ENCODE results near the gene HIPK2. TPM values are rescaled to one million over a fixed set of nuclear protein-coding genes. Genes with fewer than 3 reads are reported as not detected.

The HIPK2 gene
- total RNA-seq, 1 donor from 2014 or later, result 65.2 TPM

DNA sequence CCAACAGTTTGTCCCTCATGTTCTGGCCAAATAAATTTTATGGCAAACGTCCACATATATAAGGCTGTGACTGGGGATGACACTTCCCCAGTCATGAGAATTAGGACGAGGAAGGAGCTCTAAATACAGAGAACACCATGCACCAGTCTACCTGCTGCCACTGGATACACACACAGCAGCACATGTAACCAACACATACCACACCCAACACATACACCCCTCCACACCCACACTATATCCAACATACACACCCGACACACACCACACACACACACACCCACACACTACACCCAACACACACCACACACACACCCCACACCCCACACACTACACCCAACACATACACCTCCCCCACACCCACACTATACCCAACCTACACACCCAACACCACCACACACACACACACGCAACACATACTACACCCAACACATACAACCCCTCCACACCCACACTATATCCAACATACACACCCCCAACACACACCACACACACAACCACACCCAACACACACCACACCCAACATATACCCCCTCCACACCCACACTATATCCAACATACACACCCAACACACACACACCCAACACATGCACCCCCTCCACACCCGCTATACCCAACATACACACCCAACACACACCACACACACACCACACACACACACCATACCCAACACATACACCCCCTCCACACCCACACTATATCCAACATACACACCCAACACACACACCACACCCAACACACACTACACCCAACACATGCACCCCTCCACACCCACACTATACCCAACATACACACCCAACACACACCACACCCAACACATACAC is 74.1 kb downstream of the HIPK2 start:
- intact Hi-C loops (cut with DNase I), result no loop called here
- ATAC-seq, result no peak
- DNase-seq (ENCODE audit: low spot score), result no peak

DNA sequence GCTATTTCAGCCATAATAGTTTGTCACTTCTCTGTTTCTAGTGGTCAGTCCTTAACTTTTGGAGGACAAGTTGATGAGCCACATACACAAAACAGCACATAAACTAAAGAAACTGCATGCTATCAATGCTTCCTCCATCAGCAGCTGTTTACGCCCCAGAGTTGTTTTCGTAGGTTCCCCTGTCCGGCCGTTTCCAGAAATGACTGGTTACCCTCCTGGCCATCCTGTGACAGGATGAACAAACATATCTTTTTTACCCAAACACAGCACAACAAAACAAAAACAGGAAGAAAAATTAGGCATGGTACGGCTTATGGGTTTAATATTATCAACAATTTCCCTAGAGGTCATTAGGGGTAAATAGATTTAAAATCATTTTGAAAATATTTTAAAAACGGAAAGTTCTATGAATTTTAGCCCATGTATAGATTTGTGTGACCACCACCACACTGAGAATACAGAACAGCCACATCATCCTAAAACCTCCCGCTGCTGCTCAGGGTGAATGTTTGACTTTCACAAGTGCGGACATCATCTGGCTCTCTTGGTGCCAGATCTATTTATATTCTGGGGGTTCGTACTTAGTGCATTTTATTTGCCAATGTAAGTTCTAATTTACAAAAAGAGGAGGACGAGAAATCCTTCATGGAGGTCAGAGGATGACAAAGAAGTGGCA is 74.8 kb downstream of the HIPK2 start:
- ATAC-seq (no peak), DNase-seq (ENCODE audit: low spot score) (no peak)
- intact Hi-C loops (cut with DNase I), result no loop called here

DNA sequence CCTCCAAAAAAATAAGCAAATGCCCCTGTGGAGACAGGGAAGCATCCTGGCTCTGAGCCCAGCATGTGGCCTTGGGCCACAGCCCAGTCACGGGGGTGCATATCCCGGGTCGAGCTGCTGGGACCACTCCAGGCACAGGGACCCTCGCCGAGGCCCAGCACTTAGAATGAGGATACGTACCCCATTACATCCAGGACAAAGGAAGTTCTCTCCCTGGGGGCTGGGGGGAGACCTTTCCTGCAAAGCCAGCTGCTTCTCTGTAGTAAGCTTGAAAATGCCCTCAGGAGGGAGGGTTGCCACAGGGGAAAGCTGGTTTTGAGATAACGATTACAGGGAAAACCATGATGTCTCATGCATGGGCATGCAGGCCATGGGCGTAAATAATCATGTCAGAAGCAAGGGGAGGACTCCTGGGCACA is 75.5 kb downstream of the HIPK2 start:
- no peak for DNase-seq (ENCODE audit: low spot score)
- no peak for ATAC-seq
- intact Hi-C loops (cut with DNase I), result no loop called here

DNA sequence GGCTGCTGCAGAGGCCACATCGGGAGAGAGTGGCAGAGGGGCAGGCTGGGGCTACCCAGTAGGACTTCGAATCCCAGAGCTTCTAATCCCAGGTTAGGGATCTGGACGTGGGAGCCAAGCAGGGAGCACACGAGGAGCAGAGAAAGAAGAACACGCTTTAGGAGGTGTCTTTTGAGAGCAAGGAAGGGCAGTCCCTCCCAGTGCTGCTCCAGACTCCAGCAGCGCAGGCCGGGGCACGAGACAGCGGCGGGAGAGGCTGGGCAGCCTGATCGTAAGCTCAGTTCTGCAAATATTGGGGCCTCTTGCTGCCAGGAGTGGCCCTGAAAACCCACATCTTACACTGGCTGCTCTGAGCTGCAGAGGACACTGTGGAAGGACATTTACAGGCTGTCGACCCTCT is 75.9 kb downstream of the HIPK2 start:
- no peak for DNase-seq (ENCODE audit: low spot score)
- intact Hi-C loops (cut with DNase I), result no loop called here
- ATAC-seq, result no peak

DNA sequence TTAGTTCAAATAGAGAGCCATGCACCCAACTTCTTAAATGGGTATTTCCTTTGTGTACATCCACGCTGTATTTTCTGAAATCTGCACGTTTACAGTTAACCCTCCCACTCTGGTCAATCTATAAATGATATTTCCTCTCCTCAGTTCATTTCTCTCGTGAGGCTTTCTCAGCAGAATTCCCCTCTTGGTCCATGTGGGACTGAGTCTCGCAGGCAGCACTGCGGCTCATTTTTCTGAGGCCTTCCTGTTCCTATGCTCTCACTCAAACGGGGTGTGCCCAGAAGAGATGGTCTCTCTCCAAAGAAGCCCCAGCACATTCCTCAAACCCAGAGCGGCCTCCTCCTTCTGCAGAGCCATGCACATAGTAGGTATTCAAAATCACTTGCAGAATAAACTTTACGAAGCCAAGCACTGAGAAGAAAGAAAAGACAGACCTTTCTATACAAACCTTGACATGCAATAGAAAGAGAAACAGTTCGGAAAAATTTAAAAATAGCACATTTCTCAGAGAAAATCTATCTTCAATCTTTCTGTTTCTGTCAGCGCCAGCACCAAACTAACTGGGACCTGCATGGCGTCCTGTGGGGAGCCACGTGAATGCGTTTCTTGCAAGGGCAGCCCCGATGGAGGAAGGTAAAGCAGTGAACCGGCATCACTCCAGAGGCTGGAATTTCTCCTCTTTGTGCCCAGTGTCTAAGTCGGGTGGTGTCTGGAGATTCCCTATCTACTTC is 77.1 kb downstream of the HIPK2 start:
- ATAC-seq, result no peak
- intact Hi-C loops (cut with DNase I), result no loop called here

DNA sequence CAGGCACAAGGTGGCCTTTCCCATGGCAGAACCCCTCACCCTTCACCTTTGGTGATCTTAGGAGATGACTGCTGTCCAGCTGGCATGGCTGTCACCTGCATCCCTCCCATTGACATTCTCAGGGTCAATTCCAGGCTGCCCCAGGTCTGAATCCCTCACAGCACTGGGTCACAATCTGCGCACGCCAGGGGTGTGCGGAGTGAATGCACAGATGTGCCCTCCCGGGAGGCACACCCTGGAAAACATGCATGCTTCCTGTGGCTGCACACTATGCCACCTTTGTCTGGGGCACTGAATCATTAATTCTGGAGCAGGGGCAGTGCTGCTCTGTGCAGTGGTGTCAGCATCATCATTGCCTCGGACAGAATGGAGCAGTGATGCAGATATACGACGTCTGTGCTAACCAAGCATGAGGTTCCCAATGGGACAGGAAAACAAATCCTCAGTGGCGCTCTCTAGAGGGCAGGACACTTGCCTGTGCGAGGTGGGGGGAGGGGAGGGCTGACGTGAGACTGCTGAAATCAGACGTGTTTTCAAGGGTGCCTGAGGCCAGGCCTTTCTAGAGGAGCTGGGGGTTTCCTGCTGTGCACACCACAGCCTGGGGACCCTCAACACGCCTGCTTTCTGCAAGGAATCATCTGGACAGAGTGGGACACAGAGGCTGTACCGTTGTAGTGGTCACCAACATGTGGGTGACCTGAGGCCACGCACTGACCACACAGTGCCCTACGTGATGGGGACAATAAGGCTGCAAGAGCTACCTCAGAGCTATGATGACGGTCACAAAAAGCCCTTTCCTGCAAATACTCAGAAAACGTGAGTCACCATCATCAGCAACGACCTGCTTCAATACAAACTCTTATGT is 77.9 kb downstream of the HIPK2 start:
- ATAC-seq (no peak), DNase-seq (ENCODE audit: low spot score) (no peak)
- intact Hi-C loops (cut with DNase I), result no loop called here

More for the DNA sequence above, 77.1 kb downstream of the HIPK2 start:
- no peak for DNase-seq (ENCODE audit: low spot score)

DNA sequence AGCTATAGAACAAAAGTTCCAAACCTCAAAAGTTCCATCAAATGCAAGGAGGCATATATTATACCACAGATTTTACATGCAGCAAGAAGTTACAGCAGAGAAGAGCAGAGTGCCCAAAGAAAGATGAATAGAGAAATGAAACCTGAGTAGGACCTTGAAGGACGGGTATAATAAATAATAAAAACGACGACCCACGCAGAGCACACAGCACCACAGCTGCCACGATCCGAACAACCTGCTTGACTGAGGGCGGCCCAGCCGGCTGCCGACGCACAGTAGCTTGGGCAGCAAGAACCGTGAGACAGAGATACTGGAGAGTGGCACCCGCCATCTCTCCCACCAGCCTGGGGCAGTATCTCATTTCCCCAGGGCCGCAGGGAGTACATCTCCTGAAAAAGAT is 79.0 kb downstream of the HIPK2 start:
- DNase-seq (ENCODE audit: low spot score) (no peak), ATAC-seq (no peak)
- intact Hi-C loops (cut with DNase I), result no loop called here

DNA sequence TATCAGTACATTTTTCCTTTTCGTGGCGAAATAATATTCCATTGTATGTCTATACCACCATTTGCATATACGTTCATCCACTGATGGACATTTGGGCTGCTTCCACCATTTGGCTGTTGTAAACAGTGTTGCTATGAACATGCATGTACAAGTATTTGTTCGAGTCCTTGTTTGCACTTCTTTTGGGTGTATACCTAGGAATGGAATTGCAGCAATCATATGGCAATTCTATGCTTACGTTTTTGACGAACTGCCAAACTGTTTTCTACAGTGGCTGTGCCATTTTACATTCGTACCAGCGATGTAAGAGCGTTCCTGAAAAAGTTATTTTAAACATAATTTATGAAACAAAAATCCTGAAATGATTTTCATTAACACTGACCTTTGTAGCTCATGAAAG is 79.5 kb downstream of the HIPK2 start:
- intact Hi-C loops (cut with DNase I), result no loop called here
- ATAC-seq, result no peak
- no peak for DNase-seq (ENCODE audit: low spot score)

DNA sequence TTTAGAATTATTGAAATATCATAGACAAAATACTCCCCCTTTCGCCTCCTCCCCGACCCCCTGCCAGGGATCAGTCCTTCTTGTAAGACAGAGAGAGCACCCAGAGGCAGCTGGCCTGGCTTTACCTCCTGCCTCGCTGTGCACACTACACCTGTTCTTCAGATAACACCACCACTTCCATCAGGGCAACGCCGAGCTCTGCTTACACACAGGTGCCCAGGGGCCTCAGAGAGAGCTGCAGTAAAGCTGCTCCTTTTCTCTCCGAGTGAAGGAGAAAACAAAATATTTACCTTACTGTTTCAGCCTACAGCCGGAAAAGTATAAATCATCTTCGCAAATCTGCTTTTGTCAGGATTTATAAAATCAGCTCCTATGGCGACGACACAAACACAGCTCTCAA is 80.7 kb downstream of the HIPK2 start:
- no peak for ATAC-seq
- no peak for DNase-seq (ENCODE audit: low spot score)
- intact Hi-C loops (cut with DNase I), result no loop called here

DNA sequence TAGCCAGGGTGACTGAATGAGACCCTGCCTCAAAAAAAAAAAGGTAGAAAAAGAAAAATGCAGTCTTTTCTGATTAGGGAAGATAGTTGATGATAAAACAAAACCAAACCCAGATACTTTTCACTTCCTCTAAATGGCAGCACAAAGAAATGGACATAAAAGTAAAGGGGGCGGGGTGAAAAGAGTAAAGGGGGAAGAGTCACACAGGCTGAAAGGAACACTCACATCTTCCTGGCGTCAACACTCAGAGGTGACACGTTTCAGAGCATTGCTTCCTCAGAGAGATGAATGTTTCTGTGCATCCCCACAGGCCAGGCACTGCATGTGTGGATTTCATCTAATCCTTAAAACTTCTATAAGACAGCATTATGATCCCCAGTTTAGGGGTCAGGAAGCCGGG is 81.2 kb downstream of the HIPK2 start:
- no peak for DNase-seq (ENCODE audit: low spot score)
- intact Hi-C loops (cut with DNase I), result no loop called here
- no peak for ATAC-seq

DNA sequence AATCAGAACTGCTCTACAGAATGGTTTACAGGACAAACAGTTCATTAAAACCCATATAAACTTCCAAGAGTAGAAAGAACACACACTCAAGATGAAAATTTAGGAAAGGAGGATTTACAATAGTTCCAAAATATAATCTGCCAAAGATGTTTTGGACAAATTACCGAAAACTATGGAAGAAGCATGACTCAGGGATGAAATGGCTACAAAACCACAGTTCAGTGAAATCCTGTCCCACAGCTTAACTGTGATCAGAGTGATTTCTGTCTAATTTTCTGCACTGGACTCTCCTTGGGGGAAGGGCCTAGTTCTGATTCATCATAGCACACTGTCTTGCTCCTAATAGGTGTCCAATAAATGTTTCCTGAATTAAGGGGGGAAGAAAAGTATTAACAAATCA is 82.2 kb downstream of the HIPK2 start:
- ATAC-seq (no peak), DNase-seq (ENCODE audit: low spot score) (no peak)
- intact Hi-C loops (cut with DNase I), result no loop called here

DNA sequence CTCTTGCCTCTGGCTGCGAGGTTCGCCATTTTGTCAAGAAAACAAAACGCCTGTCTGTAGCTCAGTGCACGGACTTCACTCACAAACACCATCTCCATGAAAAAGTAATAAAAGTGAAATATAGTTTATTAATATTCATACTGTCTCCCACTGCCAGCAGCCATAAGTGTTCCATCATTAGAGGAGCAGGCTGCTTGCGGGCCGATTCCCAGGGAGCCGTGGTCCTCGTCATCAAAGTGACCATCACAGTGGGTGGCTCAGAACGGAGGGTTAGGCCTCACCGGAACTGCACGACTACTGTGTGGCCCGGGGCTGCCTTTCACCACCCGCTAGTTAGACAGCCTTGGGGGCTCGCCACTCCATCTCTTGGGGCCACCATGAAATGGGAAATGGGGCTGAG is 82.7 kb downstream of the HIPK2 start:
- DNase-seq (ENCODE audit: low spot score) (no peak), ATAC-seq (no peak)
- intact Hi-C loops (cut with DNase I), result no loop called here

DNA sequence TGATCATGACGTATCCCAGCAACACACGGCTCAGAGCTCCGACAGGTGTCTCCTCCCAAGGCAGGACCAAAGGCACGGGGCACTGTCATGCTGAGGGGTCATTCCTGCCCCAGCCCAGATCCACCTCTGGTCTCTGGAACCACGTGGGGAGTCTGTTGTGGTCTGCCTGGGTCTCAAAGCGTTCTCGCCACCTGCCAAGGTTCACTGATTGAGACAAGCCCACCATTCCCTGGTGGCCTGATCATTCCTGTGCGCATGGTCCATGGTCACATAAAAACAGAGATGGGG is 83.5 kb downstream of the HIPK2 start:
- no peak for DNase-seq (ENCODE audit: low spot score)
- intact Hi-C loops (cut with DNase I), result no loop called here
- ATAC-seq, result no peak

DNA sequence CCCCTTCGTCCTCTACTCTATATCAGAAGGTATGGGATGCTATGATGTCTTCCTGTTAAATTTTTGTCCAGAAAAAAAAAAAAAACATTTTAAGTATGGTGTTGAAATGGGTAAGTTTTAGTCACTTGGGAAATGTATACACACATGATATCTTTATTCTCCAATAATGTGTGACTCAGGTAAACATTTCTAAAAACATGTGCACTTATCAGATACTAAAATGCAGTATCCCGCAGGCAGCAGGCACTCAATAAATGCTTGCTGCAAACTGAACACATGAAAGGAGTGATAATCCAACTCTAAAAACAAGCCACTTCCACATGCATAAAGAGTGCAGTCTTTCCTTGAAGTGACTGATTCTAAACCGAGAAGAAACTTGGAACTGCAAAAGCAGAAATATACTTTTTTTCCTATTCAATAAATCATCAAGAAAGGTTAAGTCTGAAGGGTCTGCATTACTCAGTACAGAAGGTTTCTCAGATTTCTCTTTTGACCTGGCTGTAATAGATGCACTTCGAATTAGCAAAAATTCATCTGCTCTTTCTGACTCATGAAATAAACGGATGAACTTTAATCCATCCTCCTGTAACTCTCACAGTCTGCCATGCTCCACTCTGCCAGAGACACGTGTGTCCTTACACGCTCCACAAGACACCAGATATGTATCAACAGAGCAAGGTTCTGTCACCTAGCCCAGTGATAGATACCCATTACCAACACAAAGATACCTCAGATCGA is 84.0 kb downstream of the HIPK2 start:
- intact Hi-C loops (cut with DNase I), result no loop called here
- no peak for ATAC-seq
- no peak for DNase-seq (ENCODE audit: low spot score)

DNA sequence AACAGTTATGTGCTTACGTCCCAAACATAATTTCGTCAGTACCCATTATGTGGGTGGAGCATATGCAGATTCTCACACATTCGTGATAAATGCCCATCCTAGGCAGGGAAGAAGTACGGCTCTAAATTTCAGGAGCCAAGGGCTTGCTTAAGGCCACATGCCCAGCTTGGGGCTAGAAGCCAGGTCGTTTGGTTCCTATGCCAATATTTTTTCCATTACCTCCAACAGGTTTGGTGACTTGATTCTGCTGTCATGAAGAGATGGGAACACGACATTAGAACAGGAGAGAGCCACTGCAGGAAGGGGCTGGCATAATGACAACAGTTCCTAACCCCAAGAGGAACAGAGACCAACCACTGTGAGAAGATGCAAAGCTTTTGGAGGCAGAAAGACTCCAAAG is 85.1 kb downstream of the HIPK2 start:
- DNase-seq (ENCODE audit: low spot score), result no peak
- ATAC-seq, result no peak
- intact Hi-C loops (cut with DNase I), result no loop called here

DNA sequence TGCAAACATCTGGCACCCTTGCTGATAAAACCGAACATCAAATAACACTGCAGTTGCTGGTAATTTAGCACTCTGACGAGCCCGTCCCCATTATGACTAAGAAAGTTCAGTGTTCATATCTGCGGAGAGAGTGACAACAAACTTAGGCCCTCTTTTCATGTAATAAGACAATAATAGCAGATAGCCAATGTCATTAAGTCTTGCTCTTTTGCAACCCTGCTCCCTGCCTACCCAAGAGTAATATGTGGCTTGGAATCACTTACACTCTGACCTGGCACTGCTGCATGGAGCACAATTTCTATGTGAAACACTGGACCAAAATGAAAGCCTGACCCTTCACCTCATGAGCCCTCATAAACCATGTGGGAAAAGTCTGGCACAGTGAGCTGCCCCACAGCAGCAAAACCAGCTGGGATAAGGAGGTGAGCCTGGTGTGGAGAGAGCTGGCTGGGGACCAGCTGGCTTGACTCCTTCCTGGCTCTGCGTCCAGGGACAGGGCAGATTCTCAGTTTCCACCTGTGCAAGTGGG is 86.5 kb downstream of the HIPK2 start:
- intact Hi-C loops (cut with DNase I), result no loop called here
- DNase-seq (ENCODE audit: low spot score), result no peak
- peak; percentile 81 for ATAC-seq

DNA sequence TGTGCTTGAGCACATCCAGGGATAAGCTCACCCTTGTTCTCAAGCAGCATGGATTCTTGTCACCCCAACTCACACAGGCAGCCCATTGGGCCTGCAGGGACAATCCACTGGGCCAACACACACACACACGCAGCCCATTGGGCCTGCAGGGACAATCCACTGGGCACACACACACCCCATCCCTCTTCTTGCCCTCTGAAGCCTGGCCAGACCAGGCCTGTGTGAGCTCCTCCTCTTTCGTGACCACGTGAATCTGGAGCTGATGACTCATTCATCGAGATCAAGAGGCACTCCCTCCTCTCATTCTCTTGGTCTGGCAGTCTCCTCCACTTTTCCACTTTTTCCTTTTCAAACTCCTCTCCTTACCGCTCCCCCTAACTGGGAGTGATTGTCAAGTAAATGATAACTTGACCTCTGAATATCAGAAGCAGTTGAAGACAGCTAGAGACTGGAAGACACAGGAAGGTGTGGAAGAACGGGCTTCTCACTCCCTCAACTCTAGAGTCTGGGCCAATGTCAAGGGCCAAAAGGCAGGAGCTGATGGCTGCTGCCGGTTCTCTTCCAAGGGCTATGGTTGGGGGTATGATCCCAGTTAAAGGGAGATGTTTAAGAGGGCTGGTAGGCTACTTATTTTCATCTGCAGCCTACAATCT is 89.7 kb downstream of the HIPK2 start:
- intact Hi-C loops (cut with DNase I), result no loop called here
- DNase-seq (ENCODE audit: low spot score) (no peak), ATAC-seq (peak; percentile 36)
